CD14-positive monocyte (primary cell): ENCODE data around the gene TSPOAP1. TPM values are rescaled to one million over a fixed set of nuclear protein-coding genes. Genes with fewer than 3 reads are reported as not detected.

Experiments
- DNase-seq, 3 donors: peaks; one replicate each; pipeline ENCODE4 v3.0.0-alpha.2; 2011 to 2022
- H2AFZ ChIP-seq: 2 replicates; pipeline ENCODE4 v1.6.0; 2012; ENCODE audit warnings: mild to moderate bottlenecking, low read depth, low read length, inconsistent platforms; ENCODE audit not compliant: insufficient read depth, poor library complexity, severe bottlenecking
- H3K27ac ChIP-seq, 2 donors: 1 replicate in 1 of 2; 2 replicates in 1 of 2; pipeline ENCODE4 v1.5.1; 2012 to 2013; ENCODE audit warnings: low read length in 2 of 2, control low read depth in 1 of 2, inconsistent platforms in 1 of 2, low read depth in 1 of 2, mild to moderate bottlenecking in 1 of 2
- H3K27me3 ChIP-seq, 2 donors: one replicate each; pipeline versions ENCODE4 v1.6.0 to v1.6.1; 2011 to 2013; ENCODE audit warnings: low read length in 2 of 2; ENCODE audit not compliant: control insufficient read depth in 2 of 2, insufficient read depth in 2 of 2
- H3K36me3 ChIP-seq, 2 donors: replicated peaks in 1 of 2; 1 replicate in 1 of 2; 2 replicates in 1 of 2; pipeline versions ENCODE4 v1.5.1 to v1.6.1; 2012 to 2013; ENCODE audit warnings: low read length in 2 of 2, control low read depth in 1 of 2, inconsistent platforms in 1 of 2, mild to moderate bottlenecking in 1 of 2; ENCODE audit not compliant: insufficient read depth in 2 of 2, control insufficient read depth in 1 of 2
- H3K4me1 ChIP-seq, 2 donors: 1 replicate in 1 of 2; 2 replicates in 1 of 2; pipeline versions ENCODE4 v1.5.1 to v1.6.1; 2012 to 2013; ENCODE audit warnings: low read length in 2 of 2, control low read depth in 1 of 2, inconsistent platforms in 1 of 2, mild to moderate bottlenecking in 1 of 2, moderate library complexity in 1 of 2; ENCODE audit not compliant: insufficient read depth in 2 of 2, control insufficient read depth in 1 of 2
- H3K4me2 ChIP-seq: replicated peaks from 2 replicates; pipeline ENCODE3; 2012; ENCODE audit warnings: low read length, moderate library complexity, mild to moderate bottlenecking; ENCODE audit not compliant: poor library complexity, severe bottlenecking; ENCODE audit errors: extremely low read depth
- H3K4me3 ChIP-seq, 3 experiments: fragments of 200-600 bp in 1 of 3; sonication (generic) in 1 of 3; replicated peaks in 1 of 3; 1 replicate in 2 of 3; 2 replicates in 1 of 3; pipeline ENCODE4 v1.5.1; 2011 to 2013; ENCODE audit warnings: low read length in 3 of 3, mild to moderate bottlenecking in 3 of 3, control low read depth in 2 of 3, low read depth in 2 of 3, inconsistent platforms in 1 of 3, moderate library complexity in 1 of 3
- H3K79me2 ChIP-seq: 2 replicates; pipeline ENCODE4 v1.6.0; 2012; ENCODE audit warnings: mild to moderate bottlenecking, control low read depth, inconsistent platforms, low read length, moderate library complexity; ENCODE audit not compliant: insufficient read depth
- H3K9ac ChIP-seq: 2 replicates; pipeline ENCODE4 v1.6.0; 2017; ENCODE audit warnings: low read length, mild to moderate bottlenecking; ENCODE audit not compliant: insufficient read depth, poor library complexity, severe bottlenecking
- H3K9me3 ChIP-seq, 2 donors: replicated peaks in 1 of 2; 1 replicate in 1 of 2; 2 replicates in 1 of 2; pipeline versions ENCODE4 v1.5.1 to v1.6.1; 2012 to 2013; ENCODE audit warnings: low read length in 2 of 2, control low read depth in 1 of 2; ENCODE audit not compliant: control insufficient read depth in 1 of 2, insufficient read depth in 1 of 2
- H4K20me1 ChIP-seq: 2 replicates; pipeline ENCODE4 v1.6.0; 2012; ENCODE audit warnings: mild to moderate bottlenecking, low read length, control low read depth, moderate library complexity; ENCODE audit not compliant: insufficient read depth
- H3K27ac Mint-ChIP-seq, 7 donors: one replicate each; pipeline ENCODE4 v1.8.0; 2020; ENCODE audit warnings: mild to moderate bottlenecking in 7 of 7, mixed read lengths in 7 of 7, moderate library complexity in 6 of 7, inconsistent platforms in 2 of 7
- H3K27me3 Mint-ChIP-seq, 3 donors: one replicate each; pipeline ENCODE4 v1.8.0; 2021 to 2022; ENCODE audit warnings: low read depth in 3 of 3, mild to moderate bottlenecking in 3 of 3, mixed read lengths in 3 of 3, moderate library complexity in 3 of 3, inconsistent platforms in 1 of 3
- H3K36me3 Mint-ChIP-seq, 2 donors: one replicate each; pipeline ENCODE4 v1.8.0; 2020; ENCODE audit warnings: mixed read lengths in 2 of 2, inconsistent platforms in 1 of 2, mild to moderate bottlenecking in 1 of 2
- H3K4me1 Mint-ChIP-seq: one replicate; pipeline ENCODE4 v1.8.0; 2020; ENCODE audit warnings: mild to moderate bottlenecking, mixed read lengths
- H3K4me3 Mint-ChIP-seq, 2 donors: one replicate each; pipeline ENCODE4 v1.8.0; 2020; ENCODE audit warnings: mild to moderate bottlenecking in 2 of 2, mixed read lengths in 2 of 2, moderate library complexity in 1 of 2
- H3K9me3 Mint-ChIP-seq, 7 donors: one replicate each; pipeline ENCODE4 v1.8.0; 2020 to 2022; ENCODE audit warnings: mixed read lengths in 7 of 7, mild to moderate bottlenecking in 6 of 7, moderate library complexity in 6 of 7, inconsistent platforms in 2 of 7
- WGBS: methylation state at CpG from one replicate; pipeline ENCODE4 v1.1.5; 2013; ENCODE audit warnings: missing lambda C conversion rate; ENCODE audit not compliant: insufficient coverage; 5-methylcytosine and 5-hydroxymethylcytosine counted together
- intact Hi-C, 2 donors: fragments of 100-400 bp; cut with micrococcal nuclease; formaldehyde crosslinking; loops; one replicate each; pipeline versions ENCODE4 v1.15.0 to v1.15.1; 2023
- polyA plus RNA-seq, 3 donors: library from polyadenylated mRNA; depleted of rRNA in 1 of 3; unstranded in 2 of 3; stranded (reverse) in 1 of 3; fragments of 300-500 nt in 2 of 3; fragments of >200 nt in 1 of 3; fragmentation: Illumina TruSeq in 2 of 3; gene quantifications; 1 replicate in 2 of 3; 2 replicates in 1 of 3; pipeline ENCODE4 v1.2.3, GENCODE V29; 2012 to 2021
- TF ChIP-seq, protein P1 (sequence below): fragments of 200-600 bp; IDR thresholded peaks from one replicate; pipeline ENCODE4 v1.8.0; 2022; ENCODE audit warnings: antibody characterized with exemption, mild to moderate bottlenecking

TSPOAP1 gene
- polyA plus RNA-seq, 3 donors: 0.10 to 14.0 (median 0.18) TPM

DNA sequence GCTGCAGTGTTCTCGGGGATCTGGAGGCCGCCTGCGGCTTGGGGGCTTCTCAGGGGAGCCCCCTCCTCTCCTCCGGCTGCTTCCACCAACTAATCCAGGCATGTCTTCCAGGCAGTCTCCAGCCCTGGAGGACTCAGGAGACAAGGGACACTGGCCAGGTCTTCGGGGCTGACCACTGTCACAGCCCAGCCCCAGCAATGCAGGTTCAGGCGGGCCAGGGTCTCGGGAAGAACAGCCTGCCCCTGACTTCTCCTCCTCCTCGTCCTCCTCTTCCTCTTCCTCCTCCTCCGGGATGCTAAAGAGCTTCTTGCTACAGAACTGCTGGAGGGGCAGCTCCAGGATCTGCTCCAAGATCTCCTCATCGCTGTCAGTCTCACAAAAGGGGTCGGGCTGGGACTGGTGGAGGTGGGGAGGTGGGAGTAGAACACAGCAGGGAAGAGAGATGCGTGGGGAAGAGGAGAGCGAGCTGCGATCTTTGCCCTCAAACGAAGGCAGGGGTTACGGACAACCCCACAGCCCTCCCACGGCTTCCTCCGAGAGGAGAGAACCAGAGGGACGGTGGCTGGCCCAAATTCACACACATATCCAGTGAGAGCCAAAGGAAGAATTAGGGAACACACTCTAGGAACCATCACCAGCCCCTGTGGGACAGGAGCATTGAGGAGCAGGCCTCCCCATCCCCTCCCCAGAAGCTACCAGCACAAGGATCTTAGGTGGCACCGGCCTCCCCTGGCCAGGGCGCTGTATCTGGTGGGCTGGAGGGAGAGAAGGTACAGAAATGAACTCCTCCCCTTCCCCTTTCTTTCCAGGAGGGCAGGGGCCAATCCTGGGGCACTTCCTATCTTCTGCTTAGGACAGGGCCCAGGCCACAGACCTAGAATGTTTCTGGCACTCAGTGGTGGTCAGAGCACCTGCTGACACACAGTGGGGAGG, 19.3 kb downstream of the TSPOAP1 start:
- H2AFZ ChIP-seq: no peak overlapping the region
- WGBS: 79% methylated on average over 12 of the region's 21 CpGs
- no peaks in the 10 kb centered on the region for H3K9me3 Mint-ChIP-seq
- peaks cover 42% of the 10 kb centered on the region for H3K4me1 Mint-ChIP-seq
- TF ChIP-seq, protein P1, sequence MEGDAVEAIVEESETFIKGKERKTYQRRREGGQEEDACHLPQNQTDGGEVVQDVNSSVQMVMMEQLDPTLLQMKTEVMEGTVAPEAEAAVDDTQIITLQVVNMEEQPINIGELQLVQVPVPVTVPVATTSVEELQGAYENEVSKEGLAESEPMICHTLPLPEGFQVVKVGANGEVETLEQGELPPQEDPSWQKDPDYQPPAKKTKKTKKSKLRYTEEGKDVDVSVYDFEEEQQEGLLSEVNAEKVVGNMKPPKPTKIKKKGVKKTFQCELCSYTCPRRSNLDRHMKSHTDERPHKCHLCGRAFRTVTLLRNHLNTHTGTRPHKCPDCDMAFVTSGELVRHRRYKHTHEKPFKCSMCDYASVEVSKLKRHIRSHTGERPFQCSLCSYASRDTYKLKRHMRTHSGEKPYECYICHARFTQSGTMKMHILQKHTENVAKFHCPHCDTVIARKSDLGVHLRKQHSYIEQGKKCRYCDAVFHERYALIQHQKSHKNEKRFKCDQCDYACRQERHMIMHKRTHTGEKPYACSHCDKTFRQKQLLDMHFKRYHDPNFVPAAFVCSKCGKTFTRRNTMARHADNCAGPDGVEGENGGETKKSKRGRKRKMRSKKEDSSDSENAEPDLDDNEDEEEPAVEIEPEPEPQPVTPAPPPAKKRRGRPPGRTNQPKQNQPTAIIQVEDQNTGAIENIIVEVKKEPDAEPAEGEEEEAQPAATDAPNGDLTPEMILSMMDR: no peak
- no peak overlapping the region for H3K4me2 ChIP-seq
- no peaks in the 10 kb centered on the region for H3K9me3 ChIP-seq
- H3K27me3 Mint-ChIP-seq: peaks cover 6 to 17% (median 12%) of the 10 kb centered on the region in 3 donors
- H3K79me2 ChIP-seq: peaks cover 5% of the 10 kb centered on the region
- H4K20me1 ChIP-seq: no peaks in the 10 kb centered on the region
- H3K9ac ChIP-seq: no peak overlapping the region
- DNase-seq: peak in 1 of 3 donors; percentile 11
- H3K4me1 ChIP-seq: peaks cover 32 to 38% of the 10 kb centered on the region in 2 donors
- intact Hi-C loops: no loop called here
- peaks cover 0 to 4% of the 10 kb centered on the region in 2 donors for H3K36me3 Mint-ChIP-seq
- peak overlapping the region in 1 of 2 donors; percentile 51 for H3K4me3 Mint-ChIP-seq
- no peaks in the 10 kb centered on the region for H3K27me3 ChIP-seq
- H3K27ac Mint-ChIP-seq: peak overlapping the region in 1 of 7 donors; percentile 22
- no peaks in the 10 kb centered on the region for H3K36me3 ChIP-seq
- H3K4me3 ChIP-seq: no peak overlapping the region
- no peak overlapping the region for H3K27ac ChIP-seq

DNA sequence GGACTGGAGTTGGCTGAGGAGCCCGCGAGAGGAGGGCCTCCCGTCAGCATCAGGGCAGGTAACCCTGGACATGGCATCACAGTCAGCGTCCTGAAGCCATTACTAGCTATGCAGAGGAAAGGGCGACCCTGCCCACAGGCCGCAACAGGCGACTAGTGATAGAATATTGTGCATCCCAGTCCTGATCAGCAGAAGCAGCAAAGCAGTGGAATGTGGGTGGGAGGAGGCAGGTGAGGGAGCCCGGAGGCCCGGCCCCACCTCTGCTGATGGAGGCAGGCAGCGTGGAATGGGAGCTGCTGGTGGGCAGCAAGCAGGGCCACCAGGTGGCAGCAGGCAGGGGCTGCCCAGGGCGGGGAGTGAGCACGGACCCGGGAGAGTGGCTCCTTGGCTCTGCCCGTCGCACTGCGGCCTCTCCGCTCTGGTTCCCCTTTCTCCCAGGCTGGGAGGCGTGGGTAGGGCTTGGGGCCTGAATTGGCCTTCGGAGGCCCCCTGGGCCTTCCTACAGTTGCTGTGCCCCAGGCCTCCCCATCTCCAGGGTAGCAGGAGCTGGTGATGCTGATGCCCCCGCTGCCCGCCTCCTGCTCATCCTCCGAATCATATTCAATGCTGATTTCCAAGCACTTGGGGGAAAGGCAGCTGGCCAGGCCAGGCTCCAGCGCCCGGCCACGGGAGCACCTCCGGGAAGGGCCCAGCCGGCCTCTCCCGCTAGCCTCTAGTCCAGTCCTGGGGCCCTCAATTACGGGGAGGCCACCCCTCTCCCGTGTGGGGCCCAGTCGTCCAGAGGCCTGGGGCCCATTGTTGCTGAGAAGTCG, 20.2 kb downstream of the TSPOAP1 start:
- no peaks in the 10 kb centered on the region for H3K9me3 Mint-ChIP-seq
- Histone ChIP-seq H3K9ac (no peak overlapping the region), H3K27ac (no peak overlapping the region), H4K20me1 (no peaks in the 10 kb centered on the region), H3K9me3 (no peaks in the 10 kb centered on the region), H3K4me3 (no peak overlapping the region), H3K27me3 (no peaks in the 10 kb centered on the region), H3K36me3 (no peaks in the 10 kb centered on the region), H3K79me2 (peaks cover 13% of the 10 kb centered on the region), H3K4me2 (peak overlapping the region; percentile 16), H2AFZ (no peak overlapping the region), H3K4me1 (peaks cover 40 to 47% of the 10 kb centered on the region in 2 donors)
- WGBS: 54% methylated on average over 25 of the region's 32 CpGs
- H3K27me3 Mint-ChIP-seq: peaks cover 6 to 12% (median 12%) of the 10 kb centered on the region in 3 donors
- intact Hi-C loops: no loop called here
- H3K36me3 Mint-ChIP-seq: peaks cover 0 to 4% of the 10 kb centered on the region in 2 donors
- DNase-seq: peak; percentile 61 to 73 (median 72)
- H3K4me3 Mint-ChIP-seq: peak overlapping the region in 1 of 2 donors; percentile 15
- H3K27ac Mint-ChIP-seq: no peak overlapping the region
- TF ChIP-seq, protein P1: peak; percentile 59
- H3K4me1 Mint-ChIP-seq: peaks cover 51% of the 10 kb centered on the region
